ENCODE measurements around the gene DBET. TPM values are rescaled to one million over a fixed set of nuclear protein-coding genes. Genes with fewer than 3 reads are reported as not detected.
"Not testable (repeated sequence)": the region's sequence is repeated elsewhere in the genome, so short reads cannot be mapped to it uniquely, and the experiment has no call there.

The DBET gene
- total RNA-seq, 5 donors from 2014 or later (not counting 1 experiment from before 2014, with no cell fraction given): 0.09 TPM; not detected in 4

- POLR2A ChIA-PET: no interaction called here
- Histone ChIP-seq H3K9me3 (no peaks in the 10 kb centered on the region), H3K27me3 (replicated peaks in 1 of 2; ENCODE audit: control insufficient read depth in 2 of 2, extremely low read depth in 1 of 2, insufficient read depth in 2 of 2, low read length in 1 of 2) (peaks cover 12 to 68% of the 10 kb centered on the region in 2 experiments), H3K4me3 (ENCODE audit: control insufficient read depth in 1 of 2, extremely low read depth in 1 of 2, low read length in 1 of 2) (no peak overlapping the region), H3K4me1 (ENCODE audit: control insufficient read depth in 1 of 2, extremely low read depth in 1 of 2, insufficient read depth in 2 of 2, low read length in 2 of 2) (peaks cover 0 to 27% of the 10 kb centered on the region in 2 experiments), H3K27ac (ENCODE audit: low read length) (no peak overlapping the region), H3K36me3 (ENCODE audit: control insufficient read depth in 2 of 2, extremely low read depth in 1 of 2, insufficient read depth in 1 of 2, low read length in 1 of 2) (no peaks in the 10 kb centered on the region)
- peaks cover 0 to 4% (median 0%) of the 10 kb centered on the region in 3 donors for H3K9me3 Mint-ChIP-seq
- no peak overlapping the region for H3K27ac Mint-ChIP-seq
- H3K27me3 Mint-ChIP-seq: peaks cover 51 to 61% of the 10 kb centered on the region in 2 donors
- ATAC-seq (replicated peaks in 1 of 4) (no peak), DNase-seq (no peak)
- WGBS (ENCODE audit: insufficient coverage): 14% methylated on average over 28 of the region's 38 CpGs
- CTCF ChIA-PET: no interaction called here
- peak overlapping the region; percentile 32 to 57 (median 39) for H3K4me3 Mint-ChIP-seq
- H3K4me1 Mint-ChIP-seq: peaks cover 42 to 49% (median 46%) of the 10 kb centered on the region in 3 donors
- no peaks in the 10 kb centered on the region for H3K36me3 Mint-ChIP-seq
Observed at GRCh38 chr4:190018201-190018920, 45.9 kb upstream of the DBET start.

DNA sequence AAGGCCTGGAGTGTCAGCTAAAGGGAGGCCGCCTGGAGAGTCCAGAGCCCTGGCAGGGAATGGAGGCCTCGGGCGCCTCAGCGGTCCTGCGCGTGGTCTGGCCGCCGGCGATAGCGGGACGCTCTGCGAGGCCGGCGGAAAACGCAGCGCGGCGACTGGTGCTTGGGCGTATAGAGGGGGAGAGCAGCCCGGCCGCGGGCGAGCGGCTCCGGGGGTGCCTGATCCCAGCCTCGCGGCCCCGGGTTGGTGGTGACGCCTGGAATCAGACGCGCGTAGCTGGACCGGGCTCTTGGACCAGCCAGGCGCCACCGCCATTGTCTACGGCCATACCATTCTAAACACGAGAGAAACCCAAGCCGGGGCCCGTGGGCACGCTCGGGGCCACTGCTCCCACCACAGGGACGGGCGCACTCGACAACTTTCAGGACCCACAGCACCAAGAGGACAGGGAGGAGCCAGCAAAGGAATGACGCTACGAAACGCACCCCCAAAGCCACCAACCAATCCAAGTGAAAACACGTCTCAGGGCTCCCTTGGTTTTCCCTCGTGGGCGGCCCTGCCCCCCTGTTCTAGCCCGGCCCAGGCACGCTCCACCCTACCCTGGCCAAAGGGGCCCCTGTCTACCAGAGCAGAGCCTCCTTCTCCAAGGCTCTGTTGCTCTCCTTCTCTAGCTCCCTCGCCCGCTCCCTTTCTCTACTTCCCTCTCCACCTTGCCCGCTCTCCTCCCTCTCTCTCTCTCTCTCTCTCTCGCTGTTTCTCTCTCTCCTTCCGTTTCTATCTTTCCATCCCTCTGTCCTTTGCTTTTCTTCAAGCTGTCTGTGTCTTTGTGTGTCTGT, 45.1 kb upstream of the DBET start:
- H3K9me3 ChIP-seq: no peaks in the 10 kb centered on the region
- CTCF ChIA-PET: no interaction called here
- ATAC-seq (replicated peaks in 1 of 4): no peak
- H3K27me3 ChIP-seq (replicated peaks in 1 of 2; ENCODE audit: control insufficient read depth in 2 of 2, extremely low read depth in 1 of 2, insufficient read depth in 2 of 2, low read length in 1 of 2): peaks cover 11 to 68% of the 10 kb centered on the region in 2 experiments
- Mint-ChIP-seq H3K4me3 (peak overlapping the region in 2 of 3 donors; percentile 52 to 69), H3K27ac (no peak overlapping the region), H3K9me3 (no peaks in the 10 kb centered on the region), H3K4me1 (peaks cover 43 to 48% (median 44%) of the 10 kb centered on the region in 3 donors), H3K36me3 (no peaks in the 10 kb centered on the region), H3K27me3 (peaks cover 47 to 59% of the 10 kb centered on the region in 2 donors)
- POLR2A ChIA-PET: no interaction called here
- 13% methylated on average over 42 of the region's 57 CpGs for WGBS (ENCODE audit: insufficient coverage)
- no peak for DNase-seq
- no peak overlapping the region for H3K4me3 ChIP-seq (ENCODE audit: control insufficient read depth in 1 of 2, extremely low read depth in 1 of 2, low read length in 1 of 2)
- H3K36me3 ChIP-seq (ENCODE audit: control insufficient read depth in 2 of 2, extremely low read depth in 1 of 2, insufficient read depth in 1 of 2, low read length in 1 of 2): no peaks in the 10 kb centered on the region
- H3K4me1 ChIP-seq (ENCODE audit: control insufficient read depth in 1 of 2, extremely low read depth in 1 of 2, insufficient read depth in 2 of 2, low read length in 2 of 2): peaks cover 0 to 27% of the 10 kb centered on the region in 2 experiments
- no peak overlapping the region for H3K27ac ChIP-seq (ENCODE audit: low read length)

DNA sequence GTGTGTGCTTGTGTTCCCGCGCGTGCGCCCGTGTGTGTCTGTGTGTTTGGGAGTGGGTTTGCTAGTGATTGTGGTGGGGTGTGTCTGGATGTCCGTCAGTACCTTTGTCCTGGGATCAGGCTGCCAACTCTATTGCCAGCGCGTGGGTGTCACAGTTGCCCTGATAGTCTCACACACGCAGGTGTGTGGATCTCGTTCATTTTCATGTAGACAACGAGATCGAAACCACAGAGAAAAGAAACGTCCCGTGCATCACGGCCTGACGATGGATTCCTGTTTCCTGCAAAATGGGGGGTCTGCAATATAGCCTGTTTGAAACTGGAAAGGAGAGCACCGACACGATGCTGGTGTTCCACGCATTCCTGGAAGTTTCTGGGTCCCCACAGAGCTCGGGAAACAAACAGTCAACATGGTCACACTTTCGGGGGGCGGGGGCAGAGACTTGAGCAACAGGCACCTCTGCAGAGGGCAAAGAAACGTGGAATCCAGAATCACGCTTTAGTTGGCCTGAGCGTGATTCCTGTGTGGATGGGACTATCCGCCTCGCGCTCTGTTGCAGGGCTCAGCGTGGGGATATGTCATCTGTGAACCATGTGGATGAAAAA, 44.3 kb upstream of the DBET start:
- H3K27ac ChIP-seq (ENCODE audit: low read length); H3K4me3 ChIP-seq (ENCODE audit: control insufficient read depth in 1 of 2, extremely low read depth in 1 of 2, low read length in 1 of 2); DNase-seq; POLR2A ChIA-PET; ATAC-seq (replicated peaks in 1 of 4); H3K36me3 Mint-ChIP-seq; H3K9me3 ChIP-seq; CTCF ChIA-PET; H3K9me3 Mint-ChIP-seq; H3K27ac Mint-ChIP-seq; H3K36me3 ChIP-seq (ENCODE audit: control insufficient read depth in 2 of 2, extremely low read depth in 1 of 2, insufficient read depth in 1 of 2, low read length in 1 of 2): not testable (repeated sequence)
- H3K4me3 Mint-ChIP-seq: peak overlapping the region in 2 of 3 donors; percentile 66 to 69
- 16% methylated on average over 24 of the region's 29 CpGs for WGBS (ENCODE audit: insufficient coverage)
- H3K27me3 Mint-ChIP-seq: peaks cover 43 to 55% of the 10 kb centered on the region in 2 donors
- H3K27me3 ChIP-seq (replicated peaks in 1 of 2; ENCODE audit: control insufficient read depth in 2 of 2, extremely low read depth in 1 of 2, insufficient read depth in 2 of 2, low read length in 1 of 2): peaks cover 8 to 67% of the 10 kb centered on the region in 2 experiments
- peaks cover 40 to 45% (median 40%) of the 10 kb centered on the region in 3 donors for H3K4me1 Mint-ChIP-seq
- peaks cover 0 to 27% of the 10 kb centered on the region in 2 experiments for H3K4me1 ChIP-seq (ENCODE audit: control insufficient read depth in 1 of 2, extremely low read depth in 1 of 2, insufficient read depth in 2 of 2, low read length in 2 of 2)

DNA sequence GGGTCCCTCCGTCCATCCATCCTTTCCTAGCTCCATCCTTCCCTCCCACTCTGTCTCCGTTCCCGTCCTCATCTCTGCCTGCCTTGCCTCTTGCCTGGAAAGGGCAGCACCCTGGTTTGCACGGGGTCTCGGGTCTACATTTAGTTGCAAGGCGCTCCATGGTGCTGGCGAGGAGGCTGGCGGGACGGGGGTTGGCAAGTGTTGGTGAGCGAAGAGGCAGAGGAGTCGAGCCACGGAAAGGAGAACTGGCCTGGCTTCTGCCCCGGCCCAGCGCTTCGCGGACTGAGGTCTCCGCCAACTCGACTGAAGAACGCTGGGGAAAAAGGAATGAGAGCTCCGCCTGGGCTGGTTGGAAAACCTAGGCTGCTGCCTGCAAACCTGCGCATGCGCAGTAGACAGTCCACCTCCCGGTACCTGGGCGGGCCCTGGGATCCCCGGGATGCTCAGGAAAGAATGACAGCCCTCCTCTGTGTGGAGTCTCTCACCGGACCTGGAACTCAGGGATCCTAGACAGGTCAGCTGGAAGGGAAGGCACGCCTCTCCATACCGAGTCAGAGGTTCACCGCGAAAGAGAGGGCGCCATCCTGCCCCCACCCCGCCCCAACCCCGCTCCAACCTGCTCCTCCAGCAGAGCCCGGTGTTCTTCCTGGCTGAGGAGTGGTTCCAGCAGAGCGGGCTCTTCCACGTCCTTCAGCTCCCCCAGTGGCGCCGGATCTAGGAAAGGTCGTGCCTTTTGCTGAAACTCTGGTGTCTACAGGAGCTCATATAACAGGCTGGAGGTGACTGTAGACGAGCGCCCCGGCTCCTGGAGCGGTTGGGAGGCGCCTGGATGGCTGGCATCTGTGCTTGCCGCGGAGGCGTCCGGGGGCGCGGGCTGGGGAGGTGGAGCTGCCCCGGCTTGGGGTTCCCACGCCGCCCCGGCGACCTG, 43.2 kb upstream of the DBET start:
- Histone ChIP-seq H3K9me3 (no peaks in the 10 kb centered on the region), H3K4me1 (ENCODE audit: control insufficient read depth in 1 of 2, extremely low read depth in 1 of 2, insufficient read depth in 2 of 2, low read length in 2 of 2) (peaks cover 0 to 16% of the 10 kb centered on the region in 2 experiments), H3K4me3 (ENCODE audit: control insufficient read depth in 1 of 2, extremely low read depth in 1 of 2, low read length in 1 of 2) (peak overlapping the region; percentile 7 to 10), H3K27me3 (replicated peaks in 1 of 2; ENCODE audit: control insufficient read depth in 2 of 2, extremely low read depth in 1 of 2, insufficient read depth in 2 of 2, low read length in 1 of 2) (peaks cover 8 to 59% of the 10 kb centered on the region in 2 experiments), H3K27ac (ENCODE audit: low read length) (no peak overlapping the region), H3K36me3 (ENCODE audit: control insufficient read depth in 2 of 2, extremely low read depth in 1 of 2, insufficient read depth in 1 of 2, low read length in 1 of 2) (no peaks in the 10 kb centered on the region)
- ChIA-PET POLR2A (no interaction called here), CTCF (no interaction called here)
- Mint-ChIP-seq H3K36me3 (no peaks in the 10 kb centered on the region), H3K9me3 (no peaks in the 10 kb centered on the region), H3K4me1 (peaks cover 34 to 40% (median 35%) of the 10 kb centered on the region in 3 donors), H3K27me3 (peaks cover 37 to 49% of the 10 kb centered on the region in 2 donors), H3K27ac (no peak overlapping the region), H3K4me3 (peak overlapping the region; percentile 65 to 69 (median 66))
- DNase-seq (peak in 1 of 35 experiments; percentile 30), ATAC-seq (replicated peaks in 1 of 4) (peak in 2 of 4 experiments; percentile 17 to 24)
- 5% methylated on average over 34 of the region's 55 CpGs for WGBS (ENCODE audit: insufficient coverage)

GRCh38 chr4:190021973-190022372, 42.3 kb upstream of the DBET start:
- Histone ChIP-seq H3K4me1 (ENCODE audit: control insufficient read depth in 1 of 2, extremely low read depth in 1 of 2, insufficient read depth in 2 of 2, low read length in 2 of 2) (peaks cover 0 to 16% of the 10 kb centered on the region in 2 experiments), H3K27me3 (replicated peaks in 1 of 2; ENCODE audit: control insufficient read depth in 2 of 2, extremely low read depth in 1 of 2, insufficient read depth in 2 of 2, low read length in 1 of 2) (peaks cover 8 to 50% of the 10 kb centered on the region in 2 experiments)
- CTCF ChIA-PET; H3K36me3 Mint-ChIP-seq; H3K9me3 Mint-ChIP-seq; H3K4me3 ChIP-seq (ENCODE audit: control insufficient read depth in 1 of 2, extremely low read depth in 1 of 2, low read length in 1 of 2); H3K27ac ChIP-seq (ENCODE audit: low read length); H3K9me3 ChIP-seq; H3K4me3 Mint-ChIP-seq; H3K27ac Mint-ChIP-seq; POLR2A ChIA-PET; ATAC-seq (replicated peaks in 1 of 4); H3K36me3 ChIP-seq (ENCODE audit: control insufficient read depth in 2 of 2, extremely low read depth in 1 of 2, insufficient read depth in 1 of 2, low read length in 1 of 2); DNase-seq: not testable (repeated sequence)
- H3K27me3 Mint-ChIP-seq: peaks cover 28 to 40% of the 10 kb centered on the region in 2 donors
- WGBS (ENCODE audit: insufficient coverage): 54% methylated on average over 18 of the region's 39 CpGs
- H3K4me1 Mint-ChIP-seq: peaks cover 29 to 33% (median 31%) of the 10 kb centered on the region in 3 donors
